Prostate gland (tissue), 2 donors: Measurements from ENCODE around the gene CDR2.

ENCODE experiments used
- POLR2A ChIP-seq: fragments of 450-650 bp; IDR thresholded peaks from one replicate; pipeline ENCODE4 v1.6.1; 2016; ENCODE audit warnings: antibody characterized with exemption, mild to moderate bottlenecking
- TF ChIP-seq, protein P1 (sequence below), 4 experiments: fragments of 200-600 bp in 2 of 4; fragments of 450-650 bp in 2 of 4; sonication (generic) in 2 of 4; IDR thresholded peaks; 1 replicate in 3 of 4; 2 replicates in 1 of 4; pipeline ENCODE4 v1.5.1; 2016 to 2019; ENCODE audit warnings: antibody characterized with exemption in 4 of 4, mild to moderate bottlenecking in 2 of 4, moderate library complexity in 2 of 4

- TF ChIP-seq POLR2A, result no peak
- TF ChIP-seq, protein P1, sequence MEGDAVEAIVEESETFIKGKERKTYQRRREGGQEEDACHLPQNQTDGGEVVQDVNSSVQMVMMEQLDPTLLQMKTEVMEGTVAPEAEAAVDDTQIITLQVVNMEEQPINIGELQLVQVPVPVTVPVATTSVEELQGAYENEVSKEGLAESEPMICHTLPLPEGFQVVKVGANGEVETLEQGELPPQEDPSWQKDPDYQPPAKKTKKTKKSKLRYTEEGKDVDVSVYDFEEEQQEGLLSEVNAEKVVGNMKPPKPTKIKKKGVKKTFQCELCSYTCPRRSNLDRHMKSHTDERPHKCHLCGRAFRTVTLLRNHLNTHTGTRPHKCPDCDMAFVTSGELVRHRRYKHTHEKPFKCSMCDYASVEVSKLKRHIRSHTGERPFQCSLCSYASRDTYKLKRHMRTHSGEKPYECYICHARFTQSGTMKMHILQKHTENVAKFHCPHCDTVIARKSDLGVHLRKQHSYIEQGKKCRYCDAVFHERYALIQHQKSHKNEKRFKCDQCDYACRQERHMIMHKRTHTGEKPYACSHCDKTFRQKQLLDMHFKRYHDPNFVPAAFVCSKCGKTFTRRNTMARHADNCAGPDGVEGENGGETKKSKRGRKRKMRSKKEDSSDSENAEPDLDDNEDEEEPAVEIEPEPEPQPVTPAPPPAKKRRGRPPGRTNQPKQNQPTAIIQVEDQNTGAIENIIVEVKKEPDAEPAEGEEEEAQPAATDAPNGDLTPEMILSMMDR (IDR thresholded peaks at IDR 0.05), result no peak
Observed at GRCh38 chr16:22340945-22341344, 33.5 kb downstream of the CDR2 start.
